NCI-H526 treated with DMSO at 0.1 percent for 48 hours (cell line): ENCODE results near the gene NCF1.
"Not testable (repeated sequence)": the region's sequence is repeated elsewhere in the genome, so short reads cannot be mapped to it uniquely, and the experiment has no call there.

Experiments used
- DNase-seq: peaks from one replicate; lab custom pipeline; 2025; lab: John Stamatoyannopoulos, UW

NCF1 gene

DNA sequence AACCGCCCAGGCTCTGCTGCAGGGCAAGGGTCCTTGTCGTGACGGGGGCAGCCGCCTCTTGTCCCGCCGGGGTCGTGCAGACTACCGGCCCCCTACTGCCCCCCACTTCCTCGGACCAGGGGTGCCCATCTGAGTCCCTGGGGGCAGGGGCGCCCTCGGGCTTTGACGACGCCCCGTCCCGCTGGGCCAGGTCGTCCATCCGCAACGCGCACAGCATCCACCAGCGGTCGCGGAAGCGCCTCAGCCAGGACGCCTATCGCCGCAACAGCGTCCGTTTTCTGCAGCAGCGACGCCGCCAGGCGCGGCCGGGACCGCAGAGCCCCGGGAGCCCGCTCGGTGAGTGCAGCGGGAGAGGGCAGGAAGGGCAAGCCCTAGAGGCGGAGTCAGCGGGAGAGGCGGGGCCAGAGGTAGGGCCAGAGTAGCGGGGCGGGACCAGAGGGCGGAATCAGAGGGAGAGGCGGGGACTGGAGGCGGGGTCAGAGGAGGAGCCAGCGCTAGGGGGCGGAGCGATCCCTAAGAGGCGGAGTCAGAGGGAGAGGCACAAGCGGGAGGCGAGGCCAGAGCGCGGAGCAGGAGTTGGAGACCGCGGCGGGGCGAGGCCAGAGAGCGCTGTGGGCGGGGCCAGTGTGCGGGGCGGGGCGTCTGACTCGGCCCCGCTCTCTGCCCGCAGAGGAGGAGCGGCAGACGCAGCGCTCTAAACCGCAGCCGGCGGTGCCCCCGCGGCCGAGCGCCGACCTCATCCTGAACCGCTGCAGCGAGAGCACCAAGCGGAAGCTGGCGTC is 14.7 kb downstream of the NCF1 start:
- peak; percentile 87 for DNase-seq

- not testable (repeated sequence) for DNase-seq
These were observed 15.5 kb downstream of the NCF1 start for GRCh38 chr7:74789200-74789736.

- DNase-seq = not testable (repeated sequence)
These were observed 24.2 kb downstream of the NCF1 start for GRCh38 chr7:74797848-74798622.

DNA sequence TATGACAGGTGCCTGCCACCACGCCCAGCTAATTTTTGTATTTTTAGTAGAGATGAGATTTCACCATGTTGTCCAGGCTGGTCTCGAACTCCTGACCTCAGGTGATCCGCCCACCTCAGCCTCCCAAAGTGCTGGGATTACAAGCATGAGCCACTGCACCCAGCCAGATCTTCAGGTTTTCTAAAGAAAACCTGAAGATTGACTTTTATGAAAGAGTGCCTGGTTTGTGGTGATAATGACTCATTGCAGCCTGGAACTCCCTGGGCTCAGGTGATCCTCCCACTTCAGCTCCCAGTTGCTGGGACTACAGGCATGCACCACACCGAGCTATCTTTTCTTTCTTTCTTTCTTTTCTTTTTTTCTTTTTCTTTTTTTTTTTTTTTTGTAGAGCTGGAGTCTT is 24.8 kb downstream of the NCF1 start:
- DNase-seq = not testable (repeated sequence)

GRCh38 chr7:74815882-74816281 is 42.1 kb downstream of the NCF1 start:
- DNase-seq = not testable (repeated sequence)

GRCh38 chr7:74820146-74820805 is 46.5 kb downstream of the NCF1 start:
- DNase-seq = not testable (repeated sequence)

DNA sequence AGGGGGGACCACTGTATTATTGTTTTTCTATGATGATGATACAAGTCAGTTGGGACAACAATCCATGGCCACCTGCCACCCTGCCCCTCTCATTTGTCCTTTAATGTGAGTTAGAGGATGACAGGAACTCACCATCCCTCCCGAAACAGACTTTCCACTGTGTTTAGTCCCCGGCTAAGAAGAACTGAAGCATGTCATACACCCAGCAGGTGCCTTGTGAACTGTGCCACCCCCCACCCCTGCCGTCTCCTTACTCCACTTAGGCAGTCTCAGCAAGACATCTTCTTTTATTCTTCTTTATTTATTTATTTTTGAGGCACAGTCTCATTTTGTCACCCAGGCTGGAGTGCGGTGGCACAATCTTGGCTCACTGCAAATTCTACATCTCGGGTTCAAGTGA is 47.4 kb downstream of the NCF1 start:
- DNase-seq = not testable (repeated sequence)

- DNase-seq = not testable (repeated sequence)
These were observed 56.1 kb downstream of the NCF1 start for GRCh38 chr7:74829959-74830358.

GRCh38 chr7:74830411-74830810 is 56.6 kb downstream of the NCF1 start:
- DNase-seq = not testable (repeated sequence)
